WTC11 (cell line): Measurements from ENCODE around the gene PNCK. TPM values are rescaled to one million over a fixed set of nuclear protein-coding genes. Genes with fewer than 3 reads are reported as not detected.

ENCODE experiments used
- ATAC-seq: fragments of 200-7000 bp; cut with Tn5 transposase; 2 replicates; pipeline ENCODE4 v1.10.0; 2021; ENCODE audit warnings: mild to moderate bottlenecking, moderate library complexity
- CTCF ChIA-PET: fragments of 300-600 bp; sonication (Branson Sonifier 250); formaldehyde crosslinking; loops from one replicate; lab custom pipeline; 2021; ENCODE audit warnings: antibody characterized with exemption; lab: Charles Lee
- POLR2A ChIA-PET: fragments of 350-600 bp; sonication (Branson Sonifier 250); formaldehyde crosslinking; loops from one replicate; lab custom pipeline; 2021; ENCODE audit warnings: antibody characterized with exemption; lab: Charles Lee
- DNase-seq: peaks from one replicate; pipeline ENCODE4 v3.0.0; 2021; ENCODE audit warnings: low spot score
- H3K27ac Mint-ChIP-seq: 2 replicates; pipeline ENCODE4 v1.8.0; 2021; ENCODE audit warnings: mixed read lengths
- H3K27me3 Mint-ChIP-seq: 2 replicates; pipeline ENCODE4 v1.8.0; 2021; ENCODE audit warnings: low read depth, mild to moderate bottlenecking, moderate library complexity, mixed read lengths
- H3K36me3 Mint-ChIP-seq: 2 replicates; pipeline ENCODE4 v1.8.0; 2021; ENCODE audit warnings: mixed read lengths
- H3K4me1 Mint-ChIP-seq: 2 replicates; pipeline ENCODE4 v1.8.0; 2022; ENCODE audit warnings: mixed read lengths
- H3K4me3 Mint-ChIP-seq: 2 replicates; pipeline ENCODE4 v1.8.0; 2021; ENCODE audit warnings: mild to moderate bottlenecking, moderate library complexity, mixed read lengths
- H3K9me3 Mint-ChIP-seq: 2 replicates; pipeline ENCODE4 v1.8.0; 2021; ENCODE audit warnings: mixed read lengths
- FOXJ3 ChIP-seq: sonication (generic); formaldehyde crosslinking; IDR thresholded peaks from 2 replicates; pipeline ENCODE4 v1.9.0; 2021; ENCODE audit warnings: missing genetic modification reagents, mild to moderate bottlenecking, borderline replicate concordance
- FOXP1 ChIP-seq: sonication (generic); formaldehyde crosslinking; IDR thresholded peaks from 2 replicates; pipeline ENCODE4 v1.8.0; 2022; ENCODE audit warnings: missing genetic modification reagents, mild to moderate bottlenecking, moderate library complexity, borderline replicate concordance
- FOXP4 ChIP-seq: sonication (generic); formaldehyde crosslinking; IDR thresholded peaks from 2 replicates; pipeline ENCODE4 v1.8.0; 2022; ENCODE audit warnings: mild to moderate bottlenecking, missing genetic modification reagents
- GRHL2 ChIP-seq: fragments of 250-450 bp; sonication (Bioruptor Pico); IDR thresholded peaks from 2 replicates; pipeline ENCODE4 v1.8.0; 2022; ENCODE audit warnings: mild to moderate bottlenecking, moderate library complexity; ENCODE audit not compliant: insufficient replicate concordance, severe bottlenecking
- GTF2I ChIP-seq: fragments of 250-450 bp; sonication (Bioruptor Pico); conservative IDR thresholded peaks from 2 replicates; pipeline ENCODE4 v1.4.0; 2021; ENCODE audit warnings: mild to moderate bottlenecking
- KAT7 ChIP-seq: sonication (generic); formaldehyde crosslinking; IDR thresholded peaks from 2 replicates; pipeline ENCODE4 v1.8.1; 2023; ENCODE audit warnings: missing genetic modification reagents, mild to moderate bottlenecking, borderline replicate concordance
- NR3C1 ChIP-seq: sonication (generic); formaldehyde crosslinking; conservative IDR thresholded peaks from 2 replicates; pipeline ENCODE4 v1.8.1; 2023; ENCODE audit warnings: low read depth, mild to moderate bottlenecking, missing genetic modification reagents
- RELA ChIP-seq: sonication (generic); formaldehyde crosslinking; IDR thresholded peaks from 2 replicates; pipeline ENCODE4 v1.8.1; 2022; ENCODE audit warnings: missing genetic modification reagents, mild to moderate bottlenecking, borderline replicate concordance
- RORB ChIP-seq: fragments of 250-450 bp; sonication (Bioruptor Pico); IDR thresholded peaks from 2 replicates; pipeline ENCODE4 v1.9.0; 2021; ENCODE audit warnings: mild to moderate bottlenecking
- SMAD3 ChIP-seq: sonication (generic); formaldehyde crosslinking; IDR thresholded peaks from 2 replicates; pipeline ENCODE4 v1.8.0; 2022; ENCODE audit warnings: missing genetic modification reagents, mild to moderate bottlenecking, borderline replicate concordance
- ZNF121 ChIP-seq: sonication (generic); formaldehyde crosslinking; IDR thresholded peaks from 2 replicates; pipeline ENCODE4 v1.8.0; 2023; ENCODE audit warnings: missing genetic modification reagents
- ZNF671 ChIP-seq: fragments of 250-450 bp; sonication (Bioruptor Pico); IDR thresholded peaks from 2 replicates; pipeline ENCODE4 v1.8.0; 2021; ENCODE audit warnings: mild to moderate bottlenecking
- ZSCAN18 ChIP-seq: fragments of 250-450 bp; sonication (Bioruptor Pico); IDR thresholded peaks from 2 replicates; pipeline ENCODE4 v2.1.2; 2022; ENCODE audit warnings: mild to moderate bottlenecking, moderate library complexity
- total RNA-seq: library from RNA; stranded (reverse); gene quantifications from 3 replicates; pipeline ENCODE4 v1.2.3, GENCODE V29; 2021
- TF ChIP-seq, protein P1 (sequence below): sonication (generic); formaldehyde crosslinking; IDR thresholded peaks from 2 replicates; pipeline ENCODE4 v1.8.1; 2022; ENCODE audit warnings: low read depth, missing genetic modification reagents, borderline replicate concordance
- TF ChIP-seq, protein P2 (sequence below): fragments of 250-450 bp; sonication (Bioruptor Pico); conservative IDR thresholded peaks from 2 replicates; pipeline ENCODE4 v1.9.0; 2021; ENCODE audit warnings: mild to moderate bottlenecking
- TF ChIP-seq, protein P3 (sequence below): fragments of 200-600 bp; IDR thresholded peaks from 2 replicates; pipeline ENCODE4 v1.8.0; 2022; ENCODE audit warnings: antibody characterized with exemption

PNCK gene
- total RNA-seq, 1 experiment from 2014 or later = 8.6 TPM

DNA sequence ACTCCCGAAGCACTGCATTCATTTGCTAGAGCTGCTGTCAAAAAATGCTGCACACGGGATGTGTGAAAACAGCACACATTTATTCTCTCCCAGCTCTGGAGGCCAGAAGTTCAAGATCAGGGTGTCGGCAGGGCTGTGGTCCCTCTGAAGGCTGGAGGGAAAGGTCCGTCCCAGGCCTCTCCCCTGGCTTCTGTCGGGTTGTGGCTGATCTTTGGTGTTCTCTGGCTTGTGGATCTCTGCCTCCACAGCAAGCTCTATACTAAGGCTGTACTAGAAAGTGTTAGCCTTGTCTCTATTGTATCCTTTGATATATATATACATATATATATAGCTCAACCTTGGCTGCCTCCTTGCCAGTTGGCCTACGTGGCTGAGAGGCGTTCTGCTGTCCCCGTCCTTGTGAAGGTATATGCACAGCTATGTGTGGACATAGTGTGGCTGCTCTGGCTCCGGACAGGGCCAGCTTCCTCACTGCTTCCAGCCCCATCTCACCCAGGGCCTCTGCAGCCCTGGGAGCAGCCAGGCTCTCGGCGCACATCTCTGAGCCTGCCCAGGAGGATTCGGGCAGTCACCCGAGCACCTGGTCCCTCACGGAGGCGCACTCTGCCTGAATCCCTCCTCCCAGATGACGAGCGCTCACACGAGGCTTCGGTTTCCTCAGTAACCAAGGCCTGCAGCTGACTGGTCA, 41.6 kb downstream of the PNCK start (continued):
- TF ChIP-seq, protein P1, sequence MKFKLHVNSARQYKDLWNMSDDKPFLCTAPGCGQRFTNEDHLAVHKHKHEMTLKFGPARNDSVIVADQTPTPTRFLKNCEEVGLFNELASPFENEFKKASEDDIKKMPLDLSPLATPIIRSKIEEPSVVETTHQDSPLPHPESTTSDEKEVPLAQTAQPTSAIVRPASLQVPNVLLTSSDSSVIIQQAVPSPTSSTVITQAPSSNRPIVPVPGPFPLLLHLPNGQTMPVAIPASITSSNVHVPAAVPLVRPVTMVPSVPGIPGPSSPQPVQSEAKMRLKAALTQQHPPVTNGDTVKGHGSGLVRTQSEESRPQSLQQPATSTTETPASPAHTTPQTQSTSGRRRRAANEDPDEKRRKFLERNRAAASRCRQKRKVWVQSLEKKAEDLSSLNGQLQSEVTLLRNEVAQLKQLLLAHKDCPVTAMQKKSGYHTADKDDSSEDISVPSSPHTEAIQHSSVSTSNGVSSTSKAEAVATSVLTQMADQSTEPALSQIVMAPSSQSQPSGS = no peak
- no peak for TF ChIP-seq RELA (CRISPR knock-in tag)
- TF ChIP-seq FOXP4 = no peak

- peaks cover 4% of the 10 kb centered on the region; the same call in 1 of the 2 replicates for H3K9me3 Mint-ChIP-seq
- no peak overlapping the region for H3K27ac Mint-ChIP-seq
- no peaks in the 10 kb centered on the region for H3K4me1 Mint-ChIP-seq
- H3K4me3 Mint-ChIP-seq = no peak overlapping the region
- no peaks in the 10 kb centered on the region for H3K36me3 Mint-ChIP-seq
- H3K27me3 Mint-ChIP-seq = no peaks in the 10 kb centered on the region; the same call in 1 of the 2 replicates
- ATAC-seq (no peak), DNase-seq (no peak)
- ChIA-PET POLR2A (no interaction called here), CTCF (interaction anchor here (1.2 to 3.3 kb wide), 2 partner anchors 10 to 13 kb away, joined by 4 to 20 read pairs; no protein-coding TSS in a partner anchor)
- TF ChIP-seq ZNF121 (CRISPR knock-in tag) (no peak), FOXP4 (no peak), RORB (CRISPR knock-in tag) (no peak), FOXJ3 (CRISPR knock-in tag) (no peak), SMAD3 (no peak), RELA (CRISPR knock-in tag) (no peak), ZSCAN18 (CRISPR knock-in tag) (no peak), GTF2I (CRISPR knock-in tag) (no peak), GRHL2 (CRISPR knock-in tag) (no peak), NR3C1 (no peak), KAT7 (CRISPR knock-in tag) (no peak), FOXP1 (CRISPR knock-in tag) (no peak), ZNF671 (CRISPR knock-in tag) (no peak)
- TF ChIP-seq, protein P2, sequence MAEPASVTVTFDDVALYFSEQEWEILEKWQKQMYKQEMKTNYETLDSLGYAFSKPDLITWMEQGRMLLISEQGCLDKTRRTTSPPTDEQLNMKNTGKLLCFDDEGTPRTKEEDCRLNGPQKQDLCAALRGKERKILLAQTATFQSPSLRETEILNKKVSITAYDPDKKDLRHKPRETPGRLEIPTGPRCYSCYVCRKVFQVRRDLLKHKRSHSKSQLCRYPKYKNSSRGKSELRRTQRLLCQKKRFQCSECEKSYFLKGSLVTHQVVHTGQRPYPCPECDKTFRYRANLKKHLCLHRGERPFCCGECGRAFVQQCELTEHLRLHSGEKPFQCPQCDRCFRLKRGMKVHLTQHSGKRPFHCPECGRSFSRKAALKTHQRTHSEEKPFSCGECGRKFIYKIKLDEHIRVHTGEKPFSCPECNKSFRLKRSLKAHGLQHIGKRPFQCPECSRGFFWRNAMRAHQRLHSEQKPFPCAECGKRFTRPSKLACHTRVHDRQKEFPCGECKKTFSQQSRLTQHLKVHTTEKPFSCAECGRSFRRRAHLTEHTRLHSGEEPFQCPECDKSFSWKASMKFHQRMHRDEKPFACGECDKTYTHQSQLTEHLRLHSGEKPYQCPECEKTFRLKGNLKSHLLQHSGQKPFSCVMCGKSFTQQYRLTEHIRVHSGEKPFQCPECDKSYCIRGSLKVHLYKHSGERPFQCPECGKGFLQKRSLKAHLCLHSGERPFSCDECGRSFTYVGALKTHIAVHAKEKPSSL (CRISPR knock-in tag) = no peak
- TF ChIP-seq, protein P3, sequence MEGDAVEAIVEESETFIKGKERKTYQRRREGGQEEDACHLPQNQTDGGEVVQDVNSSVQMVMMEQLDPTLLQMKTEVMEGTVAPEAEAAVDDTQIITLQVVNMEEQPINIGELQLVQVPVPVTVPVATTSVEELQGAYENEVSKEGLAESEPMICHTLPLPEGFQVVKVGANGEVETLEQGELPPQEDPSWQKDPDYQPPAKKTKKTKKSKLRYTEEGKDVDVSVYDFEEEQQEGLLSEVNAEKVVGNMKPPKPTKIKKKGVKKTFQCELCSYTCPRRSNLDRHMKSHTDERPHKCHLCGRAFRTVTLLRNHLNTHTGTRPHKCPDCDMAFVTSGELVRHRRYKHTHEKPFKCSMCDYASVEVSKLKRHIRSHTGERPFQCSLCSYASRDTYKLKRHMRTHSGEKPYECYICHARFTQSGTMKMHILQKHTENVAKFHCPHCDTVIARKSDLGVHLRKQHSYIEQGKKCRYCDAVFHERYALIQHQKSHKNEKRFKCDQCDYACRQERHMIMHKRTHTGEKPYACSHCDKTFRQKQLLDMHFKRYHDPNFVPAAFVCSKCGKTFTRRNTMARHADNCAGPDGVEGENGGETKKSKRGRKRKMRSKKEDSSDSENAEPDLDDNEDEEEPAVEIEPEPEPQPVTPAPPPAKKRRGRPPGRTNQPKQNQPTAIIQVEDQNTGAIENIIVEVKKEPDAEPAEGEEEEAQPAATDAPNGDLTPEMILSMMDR = no peak
Observed at GRCh38 chrX:153631346-153631745, 42.3 kb downstream of the PNCK start.
